RWPE1 (cell line): ENCODE data around the gene POLD2.

Experiments used
- CTCF ChIA-PET: fragments of 350-600 bp; sonication (Branson Sonifier 250); formaldehyde crosslinking; extraction: SDS; loops from one replicate; lab custom pipeline; 2021; lab: Yijun Ruan, JAX
- POLR2A ChIA-PET: fragments of 400-600 bp; formaldehyde crosslinking; extraction: SDS; loops from one replicate; lab custom pipeline; 2020; ENCODE audit warnings: antibody characterized with exemption; ENCODE audit not compliant: low non-redundant PET; lab: Yijun Ruan, JAX
- DNase-seq: peaks from one replicate; pipeline ENCODE4 v3.0.0; 2012; ENCODE audit warnings: low spot score
- H3K27ac ChIP-seq: fragments of 450-650 bp; 2 replicates; pipeline ENCODE4 v1.5.1; 2017
- CTCF ChIP-seq: fragments of 450-650 bp; conservative IDR thresholded peaks from 2 replicates; pipeline ENCODE4 v1.5.1; 2017; ENCODE audit warnings: low read depth, mild to moderate bottlenecking

POLD2 gene

GRCh38 chr7:44103566-44103922, 19.8 kb downstream of the POLD2 start:
- no peak for DNase-seq
- CTCF ChIA-PET = interaction anchor here (0.7 kb wide), 1 partner anchor 22 kb away, joined by 4 read pairs; no protein-coding TSS in a partner anchor
- H3K27ac ChIP-seq = no peak overlapping the region
- POLR2A ChIA-PET = no interaction called here
- TF ChIP-seq CTCF = no peak

- TF ChIP-seq CTCF = no peak
- ChIA-PET CTCF (interaction anchor here (0.7 kb wide), 1 partner anchor 21 kb away, joined by 4 read pairs; no protein-coding TSS in a partner anchor), POLR2A (no interaction called here)
- H3K27ac ChIP-seq = peak overlapping the region; percentile 59
- DNase-seq = no peak
Observed at GRCh38 chr7:44102846-44103565, 20.3 kb downstream of the POLD2 start.

- peak; percentile 55 for DNase-seq
- CTCF ChIA-PET = no interaction called here
- no peak for TF ChIP-seq CTCF
- peak overlapping the region; percentile 59 for H3K27ac ChIP-seq
- POLR2A ChIA-PET = no interaction called here
Observed at GRCh38 chr7:44101966-44102845, 21.1 kb downstream of the POLD2 start.

DNA sequence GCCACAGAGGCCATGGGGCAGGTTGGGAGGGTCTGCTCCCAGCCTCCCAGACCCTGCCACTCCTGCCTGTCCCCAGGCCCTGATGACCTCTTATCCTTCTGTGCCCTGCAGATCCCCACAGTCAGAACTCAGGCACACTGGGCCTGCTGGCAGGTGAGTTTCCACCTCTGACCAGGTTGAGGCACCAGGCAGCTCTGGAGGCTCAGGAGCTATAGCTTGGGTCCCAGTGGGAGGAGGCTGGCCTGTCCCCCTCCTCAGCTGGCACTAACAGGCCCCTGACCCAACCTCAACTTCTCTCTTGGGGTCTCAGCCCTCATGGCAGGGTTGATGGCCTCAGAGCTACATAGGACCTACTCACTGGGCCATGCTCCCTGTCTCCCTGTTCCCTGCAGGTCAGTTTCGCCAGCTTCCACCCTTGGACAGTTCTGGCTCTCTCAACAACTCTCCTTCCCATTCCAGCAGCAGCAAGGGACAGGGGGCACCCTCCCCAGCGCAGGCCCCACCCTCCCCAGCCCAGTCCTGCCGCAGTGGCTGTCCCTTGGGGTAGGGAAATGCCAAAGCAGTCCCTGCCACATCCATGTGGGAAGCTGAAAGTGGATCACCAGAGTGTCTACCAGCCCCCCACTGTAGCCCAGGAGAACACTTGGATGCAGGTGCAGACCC, 21.9 kb downstream of the POLD2 start:
- peak overlapping the region; percentile 59 for H3K27ac ChIP-seq
- POLR2A ChIA-PET = no interaction called here
- CTCF ChIA-PET = no interaction called here
- DNase-seq = no peak
- no peak for TF ChIP-seq CTCF

GRCh38 chr7:44100458-44101302, 22.7 kb downstream of the POLD2 start:
- CTCF ChIA-PET = no interaction called here
- H3K27ac ChIP-seq = peak overlapping the region; percentile 51

More at GRCh38 chr7:44100458-44101302, 22.7 kb downstream of the POLD2 start:
- TF ChIP-seq CTCF = no peak
- POLR2A ChIA-PET = no interaction called here
- DNase-seq = no peak
